ENCODE results near the gene URB1.
"Not testable (repeated sequence)": the region's sequence is repeated elsewhere in the genome, so short reads cannot be mapped to it uniquely, and the experiment has no call there.

URB1 gene

GRCh38 chr21:32380940-32381339 lies 11.9 kb downstream of the URB1 start:
- no peak for TF ChIP-seq CTCF (IDR thresholded peaks at IDR 0.05; ENCODE audit: extremely low read depth, missing control alignments)
- no peak for DNase-seq (ENCODE audit: low spot score)

GRCh38 chr21:32378956-32379355 lies 13.9 kb downstream of the URB1 start:
- no peak for TF ChIP-seq CTCF (IDR thresholded peaks at IDR 0.05; ENCODE audit: extremely low read depth, missing control alignments)
- DNase-seq (ENCODE audit: low spot score), result no peak

GRCh38 chr21:32377991-32378390 lies 14.8 kb downstream of the URB1 start:
- DNase-seq (ENCODE audit: low spot score), result no peak
- no peak for TF ChIP-seq CTCF (IDR thresholded peaks at IDR 0.05; ENCODE audit: extremely low read depth, missing control alignments)

- TF ChIP-seq CTCF (IDR thresholded peaks at IDR 0.05; ENCODE audit: extremely low read depth, missing control alignments), result no peak
- no peak for DNase-seq (ENCODE audit: low spot score)
Observed at GRCh38 chr21:32377506-32377905, 15.3 kb downstream of the URB1 start.

GRCh38 chr21:32372755-32373154 lies 20.1 kb downstream of the URB1 start:
- no peak for TF ChIP-seq CTCF (IDR thresholded peaks at IDR 0.05; ENCODE audit: extremely low read depth, missing control alignments)
- no peak for DNase-seq (ENCODE audit: low spot score)

- DNase-seq (ENCODE audit: low spot score), result no peak
- TF ChIP-seq CTCF (IDR thresholded peaks at IDR 0.05; ENCODE audit: extremely low read depth, missing control alignments), result no peak
Observed at GRCh38 chr21:32371913-32372314, 20.9 kb downstream of the URB1 start.

GRCh38 chr21:32370998-32371766 lies 21.6 kb downstream of the URB1 start:
- no peak for DNase-seq (ENCODE audit: low spot score)
- TF ChIP-seq CTCF (IDR thresholded peaks at IDR 0.05; ENCODE audit: extremely low read depth, missing control alignments), result no peak

- not testable (repeated sequence) for DNase-seq (ENCODE audit: low spot score)
Observed at GRCh38 chr21:32368961-32369360, 23.9 kb downstream of the URB1 start.
